Liver (tissue), 9 donors: Measurements from ENCODE around the gene NCBP1. TPM values are rescaled to one million over a fixed set of nuclear protein-coding genes. Genes with fewer than 3 reads are reported as not detected.
A peak's percentile ranks its signal among the peaks of the same experiment; 100 is the strongest.

Experiments used
- DNase-seq: peaks from one replicate; pipeline ENCODE4 v3.0.0-alpha.2; 2017; ENCODE audit warnings: low spot score
- H3K27ac ChIP-seq, 2 donors: one replicate each; pipeline ENCODE4 v1.7.0; 2013; ENCODE audit warnings: inconsistent platforms in 2 of 2, low read length in 2 of 2, control low read depth in 1 of 2, low read depth in 1 of 2, mild to moderate bottlenecking in 1 of 2
- H3K27me3 ChIP-seq, 4 donors: one replicate each; pipeline versions ENCODE4 v1.6.1 to v1.7.0; 2013; ENCODE audit warnings: low read length in 3 of 4, inconsistent platforms in 1 of 4, mild to moderate bottlenecking in 1 of 4, moderate library complexity in 1 of 4; ENCODE audit not compliant: control insufficient read depth in 4 of 4, insufficient read depth in 4 of 4
- H3K36me3 ChIP-seq, 4 donors: one replicate each; pipeline versions ENCODE4 v1.6.1 to v1.7.0; 2013; ENCODE audit warnings: low read length in 3 of 4, mild to moderate bottlenecking in 3 of 4, low read depth in 1 of 4, moderate library complexity in 1 of 4; ENCODE audit not compliant: control insufficient read depth in 4 of 4, insufficient read depth in 3 of 4
- H3K4me1 ChIP-seq, 4 donors: one replicate each; pipeline versions ENCODE4 v1.6.1 to v1.7.0; 2013; ENCODE audit warnings: low read length in 3 of 4, mild to moderate bottlenecking in 3 of 4, moderate library complexity in 1 of 4; ENCODE audit not compliant: control insufficient read depth in 4 of 4, insufficient read depth in 4 of 4
- H3K4me3 ChIP-seq, 3 donors: one replicate each; pipeline versions ENCODE4 v1.6.1 to v1.7.0; 2013; ENCODE audit warnings: low read length in 3 of 3, control low read depth in 1 of 3, low read depth in 1 of 3, mild to moderate bottlenecking in 1 of 3
- H3K9ac ChIP-seq, 2 donors: one replicate each; pipeline ENCODE4 v1.7.0; 2013; ENCODE audit warnings: low read length in 2 of 2, mild to moderate bottlenecking in 2 of 2, moderate library complexity in 2 of 2, control low read depth in 1 of 2, low read depth in 1 of 2
- H3K9me3 ChIP-seq, 4 donors: one replicate each; pipeline versions ENCODE4 v1.6.1 to v1.7.0; 2013; ENCODE audit warnings: low read length in 3 of 4; ENCODE audit not compliant: control insufficient read depth in 4 of 4
- EGR1 ChIP-seq, 2 donors: IDR thresholded peaks; 2 replicates each; pipeline ENCODE4 v1.6.1; 2016 to 2018; ENCODE audit warnings: antibody characterized with exemption in 2 of 2, low read depth in 2 of 2
- FOXA2 ChIP-seq: IDR thresholded peaks from 2 replicates; pipeline ENCODE4 v1.6.1; 2016; ENCODE audit warnings: antibody characterized with exemption
- HNF4A ChIP-seq, 2 donors: conservative IDR thresholded peaks; 2 replicates each; pipeline ENCODE4 v1.6.1; 2016; ENCODE audit warnings: antibody characterized with exemption in 2 of 2, mild to moderate bottlenecking in 2 of 2
- HNF4G ChIP-seq: IDR thresholded peaks from 2 replicates; pipeline ENCODE4 v1.6.1; 2016; ENCODE audit warnings: antibody characterized with exemption
- JUND ChIP-seq, 2 donors: IDR thresholded peaks; 2 replicates each; pipeline ENCODE4 v1.6.1; 2016; ENCODE audit warnings: antibody characterized with exemption in 2 of 2
- NR2F2 ChIP-seq: IDR thresholded peaks from 2 replicates; pipeline ENCODE4 v1.6.1; 2016; ENCODE audit warnings: antibody characterized with exemption
- RAD21 ChIP-seq, 2 donors: IDR thresholded peaks; 2 replicates each; pipeline ENCODE4 v1.6.1; 2016; ENCODE audit warnings: antibody characterized with exemption in 2 of 2, mild to moderate bottlenecking in 2 of 2
- RXRA ChIP-seq, 2 donors: IDR thresholded peaks; 2 replicates each; pipeline ENCODE4 v1.6.1; 2017 to 2018; ENCODE audit warnings: antibody characterized with exemption in 2 of 2, mild to moderate bottlenecking in 1 of 2
- TAF1 ChIP-seq: conservative IDR thresholded peaks from 2 replicates; pipeline ENCODE4 v1.6.1; 2016; ENCODE audit warnings: antibody characterized with exemption, mild to moderate bottlenecking
- YY1 ChIP-seq: IDR thresholded peaks from 2 replicates; pipeline ENCODE4 v1.6.1; 2016; ENCODE audit warnings: antibody characterized with exemption, mild to moderate bottlenecking
- WGBS: extraction: QIAGEN DNeasy Blood & Tissue Kit; methylation state at CpG from one replicate; pipeline ENCODE4 v1.1.7; 2013; 5-methylcytosine and 5-hydroxymethylcytosine counted together
- polyA plus RNA-seq, 2 donors: library from polyadenylated mRNA; stranded (reverse) in 1 of 2; unstranded in 1 of 2; fragments of 200-250 nt in 1 of 2; fragments of >200 nt in 1 of 2; fragmentation: Nextera tagmentation in 1 of 2; extraction: Ambion mirVana in 1 of 2; gene quantifications; one replicate each; pipeline versions ENCODE4 v1.2.1 to v1.2.3, GENCODE V29; 2013 to 2015
- total RNA-seq, 2 donors: library from RNA; depleted of rRNA; stranded (reverse); fragments of >200 nt; gene quantifications; one replicate each; pipeline ENCODE4 v1.2.3, GENCODE V29; 2014
- TF ChIP-seq, protein P1 (sequence below): fragments of 150-350 bp; IDR thresholded peaks from 2 replicates; pipeline ENCODE4 v1.5.1; 2017; ENCODE audit warnings: improper control_type of control experiment, low read depth, low read length; ENCODE audit not compliant: missing input control
- TF ChIP-seq, protein P2 (sequence below): IDR thresholded peaks from 2 replicates; pipeline ENCODE4 v1.6.1; 2016; ENCODE audit warnings: antibody characterized with exemption, mild to moderate bottlenecking
- TF ChIP-seq, protein P3 (sequence below): IDR thresholded peaks from 2 replicates; pipeline ENCODE4 v1.6.1; 2016; ENCODE audit warnings: antibody characterized with exemption
- TF ChIP-seq, protein P4 (sequence below): IDR thresholded peaks from 2 replicates; pipeline ENCODE4 v1.6.1; 2016; ENCODE audit warnings: antibody characterized with exemption
- TF ChIP-seq, protein P5 (sequence below): IDR thresholded peaks from 2 replicates; pipeline ENCODE4 v1.6.1; 2016; ENCODE audit warnings: antibody characterized with exemption
- donor health status: healthy.
- donor health status: healthy.
- donor health status: healthy.
- donor health status: healthy.
- donor health status: healthy.

The NCBP1 gene
- total and polyA plus RNA-seq, 4 donors, result 6.6 to 16.6 (median 12.5) TPM

DNA sequence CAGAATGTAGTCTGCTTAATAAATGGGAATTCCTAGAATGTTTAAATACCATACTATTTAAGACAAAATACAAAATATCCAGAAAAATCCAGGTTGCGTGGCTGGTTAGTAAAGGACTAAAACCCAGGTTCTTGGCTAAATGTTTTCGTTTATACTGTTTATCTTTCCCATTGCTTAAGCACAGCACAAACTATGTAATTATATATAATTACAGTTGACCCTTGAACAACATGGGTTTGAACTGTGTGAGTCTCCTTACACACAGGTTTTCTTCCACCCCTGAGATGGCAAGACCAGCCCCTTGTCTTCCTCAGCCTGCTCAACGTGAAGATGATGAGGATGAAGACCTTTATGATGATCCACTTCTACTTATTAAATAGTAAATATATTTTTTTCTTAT lies 38.8 kb downstream of the NCBP1 start:
- no peak for DNase-seq
- peaks cover 22 to 87% (median 71%) of the 10 kb centered on the region in 4 donors for H3K36me3 ChIP-seq
- no peaks in the 10 kb centered on the region for H3K9me3 ChIP-seq
- TF ChIP-seq NR2F2, result no peak
- TF ChIP-seq, protein P1, sequence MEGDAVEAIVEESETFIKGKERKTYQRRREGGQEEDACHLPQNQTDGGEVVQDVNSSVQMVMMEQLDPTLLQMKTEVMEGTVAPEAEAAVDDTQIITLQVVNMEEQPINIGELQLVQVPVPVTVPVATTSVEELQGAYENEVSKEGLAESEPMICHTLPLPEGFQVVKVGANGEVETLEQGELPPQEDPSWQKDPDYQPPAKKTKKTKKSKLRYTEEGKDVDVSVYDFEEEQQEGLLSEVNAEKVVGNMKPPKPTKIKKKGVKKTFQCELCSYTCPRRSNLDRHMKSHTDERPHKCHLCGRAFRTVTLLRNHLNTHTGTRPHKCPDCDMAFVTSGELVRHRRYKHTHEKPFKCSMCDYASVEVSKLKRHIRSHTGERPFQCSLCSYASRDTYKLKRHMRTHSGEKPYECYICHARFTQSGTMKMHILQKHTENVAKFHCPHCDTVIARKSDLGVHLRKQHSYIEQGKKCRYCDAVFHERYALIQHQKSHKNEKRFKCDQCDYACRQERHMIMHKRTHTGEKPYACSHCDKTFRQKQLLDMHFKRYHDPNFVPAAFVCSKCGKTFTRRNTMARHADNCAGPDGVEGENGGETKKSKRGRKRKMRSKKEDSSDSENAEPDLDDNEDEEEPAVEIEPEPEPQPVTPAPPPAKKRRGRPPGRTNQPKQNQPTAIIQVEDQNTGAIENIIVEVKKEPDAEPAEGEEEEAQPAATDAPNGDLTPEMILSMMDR, result no peak
- TF ChIP-seq HNF4A (conservative IDR thresholded peaks at IDR 0.05), result no peak
- TF ChIP-seq TAF1, result no peak
- TF ChIP-seq JUND (IDR thresholded peaks at IDR 0.05), result no peak
- TF ChIP-seq HNF4G, result no peak
- H3K27me3 ChIP-seq, result no peaks in the 10 kb centered on the region
- H3K4me3 ChIP-seq, result no peak overlapping the region
- WGBS, result 85% methylated on average over 3 of the region's 3 CpGs
- no peak overlapping the region for H3K27ac ChIP-seq
- peaks cover 0 to 13% (median 0%) of the 10 kb centered on the region in 4 donors for H3K4me1 ChIP-seq
- H3K9ac ChIP-seq, result no peak overlapping the region

DNA sequence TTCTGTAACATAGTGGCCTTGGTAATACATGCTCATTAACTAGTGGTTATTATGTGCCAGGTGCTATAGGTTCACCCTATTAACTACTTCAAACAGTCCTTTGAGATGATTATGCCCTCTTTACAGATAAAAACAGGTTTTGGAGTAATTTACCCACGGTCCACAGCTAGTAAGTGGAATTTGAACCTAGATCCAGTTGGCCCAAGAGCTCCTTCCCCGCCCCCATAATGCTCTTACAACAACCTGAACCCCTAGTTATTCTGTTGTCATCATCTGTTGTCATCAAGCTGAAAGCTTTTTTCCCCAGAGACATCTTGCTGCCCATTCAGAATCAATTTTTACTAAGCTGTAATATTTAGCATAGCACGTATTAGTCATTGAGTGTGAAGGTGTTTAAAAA lies 40.3 kb downstream of the NCBP1 start:
- Histone ChIP-seq H3K9ac (no peak overlapping the region), H3K27ac (no peak overlapping the region), H3K4me1 (peaks cover 0 to 13% (median under 1%) of the 10 kb centered on the region in 4 donors), H3K36me3 (peaks cover 17 to 79% (median 59%) of the 10 kb centered on the region in 4 donors), H3K9me3 (no peaks in the 10 kb centered on the region), H3K27me3 (no peaks in the 10 kb centered on the region), H3K4me3 (no peak overlapping the region)
- no peak for DNase-seq
- TF ChIP-seq HNF4A (conservative IDR thresholded peaks at IDR 0.05), result peak; percentile 50 to 55
- TF ChIP-seq TAF1, result no peak
- WGBS, result 74% methylated on average over 3 of the region's 3 CpGs

DNA sequence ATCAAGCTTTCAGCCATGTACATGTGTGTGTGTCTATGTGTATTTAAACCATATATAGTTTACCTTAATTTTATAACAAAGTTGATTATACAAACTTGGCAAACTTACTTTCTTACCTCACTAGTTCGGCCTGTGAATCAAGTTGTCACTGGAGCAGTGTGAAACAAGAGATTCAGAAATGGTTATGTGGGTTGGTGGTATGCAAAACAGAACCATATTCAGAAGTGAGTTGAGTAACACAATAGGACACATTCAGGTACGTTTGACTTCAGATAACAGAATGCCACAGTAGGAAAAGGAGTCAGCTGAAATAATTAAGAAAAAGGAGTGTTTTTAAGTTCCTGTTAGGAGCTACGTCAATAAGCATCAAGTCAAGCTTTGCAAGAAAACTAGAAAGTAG lies 42.0 kb downstream of the NCBP1 start:
- no peak overlapping the region for H3K27ac ChIP-seq
- no peak overlapping the region for H3K9ac ChIP-seq
- no peak overlapping the region for H3K4me3 ChIP-seq
- TF ChIP-seq RXRA (IDR thresholded peaks at IDR 0.05), result no peak
- TF ChIP-seq, protein P2, sequence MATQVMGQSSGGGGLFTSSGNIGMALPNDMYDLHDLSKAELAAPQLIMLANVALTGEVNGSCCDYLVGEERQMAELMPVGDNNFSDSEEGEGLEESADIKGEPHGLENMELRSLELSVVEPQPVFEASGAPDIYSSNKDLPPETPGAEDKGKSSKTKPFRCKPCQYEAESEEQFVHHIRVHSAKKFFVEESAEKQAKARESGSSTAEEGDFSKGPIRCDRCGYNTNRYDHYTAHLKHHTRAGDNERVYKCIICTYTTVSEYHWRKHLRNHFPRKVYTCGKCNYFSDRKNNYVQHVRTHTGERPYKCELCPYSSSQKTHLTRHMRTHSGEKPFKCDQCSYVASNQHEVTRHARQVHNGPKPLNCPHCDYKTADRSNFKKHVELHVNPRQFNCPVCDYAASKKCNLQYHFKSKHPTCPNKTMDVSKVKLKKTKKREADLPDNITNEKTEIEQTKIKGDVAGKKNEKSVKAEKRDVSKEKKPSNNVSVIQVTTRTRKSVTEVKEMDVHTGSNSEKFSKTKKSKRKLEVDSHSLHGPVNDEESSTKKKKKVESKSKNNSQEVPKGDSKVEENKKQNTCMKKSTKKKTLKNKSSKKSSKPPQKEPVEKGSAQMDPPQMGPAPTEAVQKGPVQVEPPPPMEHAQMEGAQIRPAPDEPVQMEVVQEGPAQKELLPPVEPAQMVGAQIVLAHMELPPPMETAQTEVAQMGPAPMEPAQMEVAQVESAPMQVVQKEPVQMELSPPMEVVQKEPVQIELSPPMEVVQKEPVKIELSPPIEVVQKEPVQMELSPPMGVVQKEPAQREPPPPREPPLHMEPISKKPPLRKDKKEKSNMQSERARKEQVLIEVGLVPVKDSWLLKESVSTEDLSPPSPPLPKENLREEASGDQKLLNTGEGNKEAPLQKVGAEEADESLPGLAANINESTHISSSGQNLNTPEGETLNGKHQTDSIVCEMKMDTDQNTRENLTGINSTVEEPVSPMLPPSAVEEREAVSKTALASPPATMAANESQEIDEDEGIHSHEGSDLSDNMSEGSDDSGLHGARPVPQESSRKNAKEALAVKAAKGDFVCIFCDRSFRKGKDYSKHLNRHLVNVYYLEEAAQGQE, result no peak
- no peak for TF ChIP-seq RAD21 (IDR thresholded peaks at IDR 0.05)
- TF ChIP-seq, protein P3, sequence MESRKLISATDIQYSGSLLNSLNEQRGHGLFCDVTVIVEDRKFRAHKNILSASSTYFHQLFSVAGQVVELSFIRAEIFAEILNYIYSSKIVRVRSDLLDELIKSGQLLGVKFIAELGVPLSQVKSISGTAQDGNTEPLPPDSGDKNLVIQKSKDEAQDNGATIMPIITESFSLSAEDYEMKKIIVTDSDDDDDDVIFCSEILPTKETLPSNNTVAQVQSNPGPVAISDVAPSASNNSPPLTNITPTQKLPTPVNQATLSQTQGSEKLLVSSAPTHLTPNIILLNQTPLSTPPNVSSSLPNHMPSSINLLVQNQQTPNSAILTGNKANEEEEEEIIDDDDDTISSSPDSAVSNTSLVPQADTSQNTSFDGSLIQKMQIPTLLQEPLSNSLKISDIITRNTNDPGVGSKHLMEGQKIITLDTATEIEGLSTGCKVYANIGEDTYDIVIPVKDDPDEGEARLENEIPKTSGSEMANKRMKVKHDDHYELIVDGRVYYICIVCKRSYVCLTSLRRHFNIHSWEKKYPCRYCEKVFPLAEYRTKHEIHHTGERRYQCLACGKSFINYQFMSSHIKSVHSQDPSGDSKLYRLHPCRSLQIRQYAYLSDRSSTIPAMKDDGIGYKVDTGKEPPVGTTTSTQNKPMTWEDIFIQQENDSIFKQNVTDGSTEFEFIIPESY, result no peak
- no peak for TF ChIP-seq TAF1
- TF ChIP-seq, protein P4, sequence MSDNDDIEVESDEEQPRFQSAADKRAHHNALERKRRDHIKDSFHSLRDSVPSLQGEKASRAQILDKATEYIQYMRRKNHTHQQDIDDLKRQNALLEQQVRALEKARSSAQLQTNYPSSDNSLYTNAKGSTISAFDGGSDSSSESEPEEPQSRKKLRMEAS, result no peak
- no peak for TF ChIP-seq YY1
- TF ChIP-seq NR2F2, result no peak
- TF ChIP-seq, protein P5, sequence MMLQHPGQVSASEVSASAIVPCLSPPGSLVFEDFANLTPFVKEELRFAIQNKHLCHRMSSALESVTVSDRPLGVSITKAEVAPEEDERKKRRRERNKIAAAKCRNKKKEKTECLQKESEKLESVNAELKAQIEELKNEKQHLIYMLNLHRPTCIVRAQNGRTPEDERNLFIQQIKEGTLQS, result no peak
- TF ChIP-seq EGR1 (IDR thresholded peaks at IDR 0.05; ENCODE audit: low read depth in 2 of 2), result no peak
- TF ChIP-seq FOXA2, result no peak
- H3K27me3 ChIP-seq, result no peaks in the 10 kb centered on the region
- WGBS, result 79% methylated on average over 3 of the region's 3 CpGs
- H3K4me1 ChIP-seq, result peaks cover 0 to 13% (median under 1%) of the 10 kb centered on the region in 4 donors
- DNase-seq, result no peak
- H3K36me3 ChIP-seq, result peaks cover 9 to 70% (median 47%) of the 10 kb centered on the region in 4 donors
- no peaks in the 10 kb centered on the region for H3K9me3 ChIP-seq
